ENCODE measurements around the gene EFNA4.

Gene EFNA4

DNA sequence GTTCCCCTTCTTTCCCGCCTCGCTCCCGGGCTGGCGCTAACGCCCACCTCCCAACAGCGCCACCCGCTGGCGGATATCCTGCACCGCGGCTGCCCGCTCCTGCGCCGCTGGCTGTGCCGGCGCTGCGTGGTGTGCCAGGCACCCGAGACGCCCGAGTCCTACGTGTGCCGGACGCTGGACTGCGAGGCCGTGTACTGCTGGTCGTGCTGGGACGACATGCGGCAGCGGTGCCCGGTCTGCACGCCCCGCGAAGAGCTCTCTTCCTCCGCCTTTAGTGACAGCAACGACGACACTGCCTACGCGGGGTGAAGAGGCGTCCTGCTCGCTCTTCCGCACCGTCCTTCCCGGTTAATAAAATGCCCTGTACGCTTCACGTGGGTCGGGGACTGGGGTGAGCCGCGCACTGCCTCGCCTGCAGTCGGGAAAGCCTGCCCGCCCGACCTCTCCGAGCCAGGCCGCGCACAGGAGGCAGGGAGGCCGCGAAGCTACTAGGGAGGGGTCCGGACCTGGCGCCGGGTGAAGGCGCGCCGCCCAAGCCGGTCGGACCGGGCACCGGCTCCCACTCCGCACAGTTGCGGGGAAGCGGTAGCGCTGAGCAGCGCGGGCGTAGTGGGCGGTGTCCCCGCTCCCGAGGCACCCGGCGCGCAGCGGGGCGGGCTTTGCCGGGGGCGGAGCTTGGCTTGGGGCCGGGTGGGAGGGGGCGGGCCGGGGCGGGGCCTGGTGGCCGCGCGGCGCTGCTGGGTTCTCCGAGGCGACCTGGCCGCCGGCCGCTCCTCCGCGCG lies 12.8 kb upstream of the EFNA4 start, which contains the start of gene ADAM15 (continued):
- TF ChIP-seq, protein P1, sequence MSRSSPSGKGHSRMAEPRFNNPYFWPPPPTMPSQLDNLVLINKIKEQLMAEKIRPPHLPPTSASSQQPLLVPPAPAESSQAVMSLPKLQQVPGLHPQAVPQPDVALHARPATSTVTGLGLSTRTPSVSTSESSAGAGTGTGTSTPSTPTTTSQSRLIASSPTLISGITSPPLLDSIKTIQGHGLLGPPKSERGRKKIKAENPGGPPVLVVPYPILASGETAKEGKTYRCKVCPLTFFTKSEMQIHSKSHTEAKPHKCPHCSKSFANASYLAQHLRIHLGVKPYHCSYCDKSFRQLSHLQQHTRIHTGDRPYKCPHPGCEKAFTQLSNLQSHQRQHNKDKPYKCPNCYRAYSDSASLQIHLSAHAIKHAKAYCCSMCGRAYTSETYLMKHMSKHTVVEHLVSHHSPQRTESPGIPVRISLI (tag by site-specific recombination; IDR thresholded peaks at IDR 0.05), result no peak
- TF ChIP-seq, protein P2, sequence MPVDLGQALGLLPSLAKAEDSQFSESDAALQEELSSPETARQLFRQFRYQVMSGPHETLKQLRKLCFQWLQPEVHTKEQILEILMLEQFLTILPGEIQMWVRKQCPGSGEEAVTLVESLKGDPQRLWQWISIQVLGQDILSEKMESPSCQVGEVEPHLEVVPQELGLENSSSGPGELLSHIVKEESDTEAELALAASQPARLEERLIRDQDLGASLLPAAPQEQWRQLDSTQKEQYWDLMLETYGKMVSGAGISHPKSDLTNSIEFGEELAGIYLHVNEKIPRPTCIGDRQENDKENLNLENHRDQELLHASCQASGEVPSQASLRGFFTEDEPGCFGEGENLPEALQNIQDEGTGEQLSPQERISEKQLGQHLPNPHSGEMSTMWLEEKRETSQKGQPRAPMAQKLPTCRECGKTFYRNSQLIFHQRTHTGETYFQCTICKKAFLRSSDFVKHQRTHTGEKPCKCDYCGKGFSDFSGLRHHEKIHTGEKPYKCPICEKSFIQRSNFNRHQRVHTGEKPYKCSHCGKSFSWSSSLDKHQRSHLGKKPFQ (tag by site-specific recombination; IDR thresholded peaks at IDR 0.05), result no peak
- TF ChIP-seq ZNF785 (tag by site-specific recombination; IDR thresholded peaks at IDR 0.05) (peak; percentile 85; the same call in 1 of the 2 replicates), ZFP41 (tag by site-specific recombination; IDR thresholded peaks at IDR 0.05; ENCODE audit: borderline replicate concordance) (no peak), KLF7 (tag by site-specific recombination; IDR thresholded peaks at IDR 0.05; ENCODE audit: borderline replicate concordance) (peak; percentile 96), RBAK (tag by site-specific recombination; IDR thresholded peaks at IDR 0.05) (no peak), ZNF777 (tag by site-specific recombination; IDR thresholded peaks at IDR 0.05; ENCODE audit: borderline replicate concordance) (peak; percentile 87), ZNF324 (tag by site-specific recombination; IDR thresholded peaks at IDR 0.05) (no peak; the same call in 1 of the 2 replicates), ZNF146 (tag by site-specific recombination; IDR thresholded peaks at IDR 0.05) (no peak), ZBTB21 (tag by site-specific recombination; IDR thresholded peaks at IDR 0.05) (peak; percentile 9; the same call in 1 of the 2 replicates), ZSCAN16 (tag by site-specific recombination; IDR thresholded peaks at IDR 0.05) (no peak), ZNF266 (tag by site-specific recombination; IDR thresholded peaks at IDR 0.05; ENCODE audit: low read depth) (no peak), ZNF560 (tag by site-specific recombination; IDR thresholded peaks at IDR 0.05; ENCODE audit: borderline replicate concordance) (no peak), ZFP69B (tag by site-specific recombination; IDR thresholded peaks at IDR 0.05) (peak; percentile 34), ZNF549 (tag by site-specific recombination; IDR thresholded peaks at IDR 0.05) (no peak), KLF1 (tag by site-specific recombination; IDR thresholded peaks at IDR 0.05) (peak; percentile 89), ZNF701 (tag by site-specific recombination; IDR thresholded peaks at IDR 0.05) (no peak), ZFHX2 (tag by site-specific recombination; conservative IDR thresholded peaks at IDR 0.05) (peak; percentile 97), ZNF624 (tag by site-specific recombination; IDR thresholded peaks at IDR 0.05) (no peak), ZNF132 (tag by site-specific recombination; IDR thresholded peaks at IDR 0.05; ENCODE audit: borderline replicate concordance) (no peak)
- TF ChIP-seq, protein P3, sequence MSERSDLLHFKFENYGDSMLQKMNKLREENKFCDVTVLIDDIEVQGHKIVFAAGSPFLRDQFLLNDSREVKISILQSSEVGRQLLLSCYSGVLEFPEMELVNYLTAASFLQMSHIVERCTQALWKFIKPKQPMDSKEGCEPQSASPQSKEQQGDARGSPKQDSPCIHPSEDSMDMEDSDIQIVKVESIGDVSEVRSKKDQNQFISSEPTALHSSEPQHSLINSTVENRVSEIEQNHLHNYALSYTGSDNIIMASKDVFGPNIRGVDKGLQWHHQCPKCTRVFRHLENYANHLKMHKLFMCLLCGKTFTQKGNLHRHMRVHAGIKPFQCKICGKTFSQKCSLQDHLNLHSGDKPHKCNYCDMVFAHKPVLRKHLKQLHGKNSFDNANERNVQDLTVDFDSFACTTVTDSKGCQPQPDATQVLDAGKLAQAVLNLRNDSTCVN (tag by site-specific recombination; optimal IDR thresholded peaks at IDR 0.05), result peak; percentile 96
- TF ChIP-seq, protein P4, sequence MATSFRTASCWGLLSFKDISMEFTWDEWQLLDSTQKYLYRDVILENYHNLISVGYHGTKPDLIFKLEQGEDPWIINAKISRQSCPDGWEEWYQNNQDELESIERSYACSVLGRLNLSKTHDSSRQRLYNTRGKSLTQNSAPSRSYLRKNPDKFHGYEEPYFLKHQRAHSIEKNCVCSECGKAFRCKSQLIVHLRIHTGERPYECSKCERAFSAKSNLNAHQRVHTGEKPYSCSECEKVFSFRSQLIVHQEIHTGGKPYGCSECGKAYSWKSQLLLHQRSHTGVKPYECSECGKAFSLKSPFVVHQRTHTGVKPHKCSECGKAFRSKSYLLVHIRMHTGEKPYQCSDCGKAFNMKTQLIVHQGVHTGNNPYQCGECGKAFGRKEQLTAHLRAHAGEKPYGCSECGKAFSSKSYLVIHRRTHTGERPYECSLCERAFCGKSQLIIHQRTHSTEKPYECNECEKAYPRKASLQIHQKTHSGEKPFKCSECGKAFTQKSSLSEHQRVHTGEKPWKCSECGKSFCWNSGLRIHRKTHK (tag by site-specific recombination; IDR thresholded peaks at IDR 0.05), result no peak
- TF ChIP-seq, protein P5, sequence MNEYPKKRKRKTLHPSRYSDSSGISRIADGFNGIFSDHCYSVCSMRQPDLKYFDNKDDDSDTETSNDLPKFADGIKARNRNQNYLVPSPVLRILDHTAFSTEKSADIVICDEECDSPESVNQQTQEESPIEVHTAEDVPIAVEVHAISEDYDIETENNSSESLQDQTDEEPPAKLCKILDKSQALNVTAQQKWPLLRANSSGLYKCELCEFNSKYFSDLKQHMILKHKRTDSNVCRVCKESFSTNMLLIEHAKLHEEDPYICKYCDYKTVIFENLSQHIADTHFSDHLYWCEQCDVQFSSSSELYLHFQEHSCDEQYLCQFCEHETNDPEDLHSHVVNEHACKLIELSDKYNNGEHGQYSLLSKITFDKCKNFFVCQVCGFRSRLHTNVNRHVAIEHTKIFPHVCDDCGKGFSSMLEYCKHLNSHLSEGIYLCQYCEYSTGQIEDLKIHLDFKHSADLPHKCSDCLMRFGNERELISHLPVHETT (tag by site-specific recombination; IDR thresholded peaks at IDR 0.05), result peak; percentile 64
- TF ChIP-seq, protein P6, sequence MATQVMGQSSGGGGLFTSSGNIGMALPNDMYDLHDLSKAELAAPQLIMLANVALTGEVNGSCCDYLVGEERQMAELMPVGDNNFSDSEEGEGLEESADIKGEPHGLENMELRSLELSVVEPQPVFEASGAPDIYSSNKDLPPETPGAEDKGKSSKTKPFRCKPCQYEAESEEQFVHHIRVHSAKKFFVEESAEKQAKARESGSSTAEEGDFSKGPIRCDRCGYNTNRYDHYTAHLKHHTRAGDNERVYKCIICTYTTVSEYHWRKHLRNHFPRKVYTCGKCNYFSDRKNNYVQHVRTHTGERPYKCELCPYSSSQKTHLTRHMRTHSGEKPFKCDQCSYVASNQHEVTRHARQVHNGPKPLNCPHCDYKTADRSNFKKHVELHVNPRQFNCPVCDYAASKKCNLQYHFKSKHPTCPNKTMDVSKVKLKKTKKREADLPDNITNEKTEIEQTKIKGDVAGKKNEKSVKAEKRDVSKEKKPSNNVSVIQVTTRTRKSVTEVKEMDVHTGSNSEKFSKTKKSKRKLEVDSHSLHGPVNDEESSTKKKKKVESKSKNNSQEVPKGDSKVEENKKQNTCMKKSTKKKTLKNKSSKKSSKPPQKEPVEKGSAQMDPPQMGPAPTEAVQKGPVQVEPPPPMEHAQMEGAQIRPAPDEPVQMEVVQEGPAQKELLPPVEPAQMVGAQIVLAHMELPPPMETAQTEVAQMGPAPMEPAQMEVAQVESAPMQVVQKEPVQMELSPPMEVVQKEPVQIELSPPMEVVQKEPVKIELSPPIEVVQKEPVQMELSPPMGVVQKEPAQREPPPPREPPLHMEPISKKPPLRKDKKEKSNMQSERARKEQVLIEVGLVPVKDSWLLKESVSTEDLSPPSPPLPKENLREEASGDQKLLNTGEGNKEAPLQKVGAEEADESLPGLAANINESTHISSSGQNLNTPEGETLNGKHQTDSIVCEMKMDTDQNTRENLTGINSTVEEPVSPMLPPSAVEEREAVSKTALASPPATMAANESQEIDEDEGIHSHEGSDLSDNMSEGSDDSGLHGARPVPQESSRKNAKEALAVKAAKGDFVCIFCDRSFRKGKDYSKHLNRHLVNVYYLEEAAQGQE (tag by site-specific recombination; IDR thresholded peaks at IDR 0.05), result peak; percentile 92
- TF ChIP-seq, protein P7, sequence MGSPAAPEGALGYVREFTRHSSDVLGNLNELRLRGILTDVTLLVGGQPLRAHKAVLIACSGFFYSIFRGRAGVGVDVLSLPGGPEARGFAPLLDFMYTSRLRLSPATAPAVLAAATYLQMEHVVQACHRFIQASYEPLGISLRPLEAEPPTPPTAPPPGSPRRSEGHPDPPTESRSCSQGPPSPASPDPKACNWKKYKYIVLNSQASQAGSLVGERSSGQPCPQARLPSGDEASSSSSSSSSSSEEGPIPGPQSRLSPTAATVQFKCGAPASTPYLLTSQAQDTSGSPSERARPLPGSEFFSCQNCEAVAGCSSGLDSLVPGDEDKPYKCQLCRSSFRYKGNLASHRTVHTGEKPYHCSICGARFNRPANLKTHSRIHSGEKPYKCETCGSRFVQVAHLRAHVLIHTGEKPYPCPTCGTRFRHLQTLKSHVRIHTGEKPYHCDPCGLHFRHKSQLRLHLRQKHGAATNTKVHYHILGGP (tag by site-specific recombination; IDR thresholded peaks at IDR 0.05), result no peak
